GM19468 (cell line): ENCODE data around the gene SLC9A3.
"Not testable (repeated sequence)": the region's sequence is repeated elsewhere in the genome, so short reads cannot be mapped to it uniquely, and the experiment has no call there.

Source experiments
- ATAC-seq: cut with Tn5 transposase; IDR thresholded peaks from one replicate; pipeline ENCODE4 v1.9.1; 2021; ENCODE audit warnings: mild to moderate bottlenecking, moderate library complexity, moderate number of reproducible peaks; ENCODE audit not compliant: unreplicated experiment; ENCODE audit errors: extremely low read depth

SLC9A3 gene

DNA sequence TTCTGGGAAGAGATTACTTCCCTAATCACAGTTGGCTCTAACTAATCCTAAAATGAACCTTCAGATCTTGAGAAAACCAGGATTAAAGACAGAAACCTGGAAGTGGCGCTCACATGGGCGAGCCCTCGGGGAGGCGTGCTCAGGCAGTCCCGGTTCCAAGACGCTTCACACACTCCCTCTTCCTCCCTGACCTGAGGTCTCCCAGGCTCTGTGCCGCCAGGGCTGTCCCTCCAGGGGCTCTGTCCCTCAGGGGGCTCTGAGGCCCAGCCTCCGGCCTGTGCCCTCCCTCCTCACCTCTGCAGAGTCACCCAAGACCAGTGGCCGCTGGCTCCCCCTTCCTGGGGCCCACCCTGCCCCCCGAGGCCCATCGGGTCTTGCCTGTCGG, 10.2 kb downstream of the SLC9A3 start:
- no peak for ATAC-seq

DNA sequence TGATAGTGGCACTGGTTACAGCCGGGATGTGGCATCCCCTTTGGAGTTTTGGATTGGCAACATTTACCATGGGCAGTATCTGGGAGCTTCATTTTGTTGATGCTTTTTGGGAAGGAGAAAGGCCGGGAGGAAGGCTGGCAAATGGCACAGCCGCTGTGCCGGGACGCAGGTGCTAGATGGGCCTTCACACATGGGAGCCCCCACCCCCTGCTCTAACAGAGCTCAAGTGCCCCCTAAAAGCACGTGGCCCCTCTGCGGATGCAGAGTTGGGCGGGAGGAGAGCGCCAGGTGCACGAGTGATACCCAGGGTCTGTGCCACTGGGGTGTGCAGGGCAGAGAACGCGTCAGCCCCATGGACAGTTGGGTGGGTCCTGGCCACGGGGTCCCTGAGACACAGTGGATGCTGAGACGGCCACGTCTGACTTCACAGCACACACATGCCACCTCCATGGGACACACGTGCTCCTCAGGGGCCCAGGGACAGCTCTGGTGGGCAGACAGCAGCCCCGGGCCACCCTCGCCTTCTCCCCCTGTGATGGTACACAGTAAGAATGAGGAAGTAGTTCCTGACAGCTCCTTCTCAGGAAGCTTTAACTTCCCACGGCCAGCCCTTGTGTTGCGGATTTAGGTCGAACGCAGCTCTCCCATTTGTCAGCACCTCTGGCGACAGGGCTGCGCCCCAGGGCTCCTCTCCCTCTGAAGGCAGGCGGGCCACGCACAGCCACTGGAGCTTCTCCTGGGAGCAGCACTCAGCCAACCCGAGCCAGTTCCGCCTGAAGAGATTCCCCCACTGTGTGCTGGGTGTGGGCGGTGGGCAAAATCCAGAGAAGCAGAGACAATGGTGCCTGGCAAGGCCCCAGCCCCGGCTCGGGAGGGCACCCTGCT, 10.8 kb downstream of the SLC9A3 start:
- ATAC-seq, result no peak

DNA sequence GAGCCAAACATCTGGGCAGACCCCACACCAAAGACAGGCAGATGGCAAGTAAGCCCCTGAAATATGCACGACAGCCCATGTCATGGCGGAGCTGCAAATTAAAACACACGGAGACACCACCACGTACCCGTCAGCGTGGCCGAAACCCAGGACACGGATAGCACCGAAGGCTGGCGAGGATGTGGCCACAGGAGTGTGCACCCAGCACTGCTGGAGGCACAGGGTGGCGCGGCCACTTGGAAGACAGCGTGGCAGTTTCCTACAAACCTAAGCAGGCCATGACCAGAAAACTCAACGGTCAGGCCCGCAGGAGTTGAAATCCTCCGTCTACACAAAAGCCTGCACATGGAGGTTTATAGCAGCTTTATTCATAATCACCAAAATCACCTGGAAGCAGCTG, 12.8 kb downstream of the SLC9A3 start:
- no peak for ATAC-seq

DNA sequence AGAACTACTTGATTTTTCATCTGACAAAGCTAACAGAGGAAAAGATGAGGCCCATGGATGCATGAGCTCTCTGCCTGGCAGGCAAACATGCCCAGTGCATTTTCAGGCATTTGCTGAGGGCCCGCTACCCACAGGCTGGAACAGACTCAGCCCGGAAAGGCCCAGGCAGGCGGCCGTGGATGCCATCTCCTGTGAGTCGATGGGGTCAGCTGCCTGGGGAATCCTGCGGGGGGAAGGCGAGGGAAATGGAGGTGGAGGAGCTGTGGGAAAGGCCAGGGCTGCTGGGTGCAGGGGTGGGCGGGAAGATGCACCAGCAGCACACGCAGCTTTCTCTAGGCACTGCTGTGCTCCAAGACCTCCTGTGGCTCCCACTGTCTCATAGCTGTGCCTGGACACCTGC, 13.7 kb downstream of the SLC9A3 start:
- no peak for ATAC-seq

DNA sequence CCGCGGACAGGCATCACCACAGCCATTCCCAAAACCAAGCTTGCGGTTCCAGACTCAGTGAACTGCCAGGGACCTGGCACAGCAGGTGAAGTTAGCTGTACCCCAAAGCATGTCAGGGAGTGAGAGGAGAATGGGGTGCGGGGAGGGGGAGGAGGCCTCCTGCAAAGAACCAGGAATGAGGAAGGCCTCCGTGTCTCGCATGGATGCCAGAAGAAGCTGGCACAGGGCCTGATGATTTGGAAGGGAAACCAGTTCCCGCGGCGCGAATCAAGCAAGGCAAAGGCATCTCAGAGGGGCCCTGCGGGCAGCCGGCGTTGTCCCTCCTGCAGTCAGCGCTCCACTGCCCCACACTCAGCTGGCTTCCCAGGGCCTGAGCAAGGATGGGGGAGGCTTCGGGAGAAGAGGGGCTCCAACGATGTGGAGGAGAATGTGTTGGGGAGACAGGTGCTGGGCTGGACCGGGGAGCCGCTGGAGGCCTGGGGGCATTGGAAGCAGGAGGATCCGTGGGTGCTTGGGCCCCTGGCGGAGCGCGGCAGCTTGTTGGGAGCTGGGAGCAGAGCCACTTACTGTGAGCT, 14.6 kb downstream of the SLC9A3 start:
- ATAC-seq, result no peak

DNA sequence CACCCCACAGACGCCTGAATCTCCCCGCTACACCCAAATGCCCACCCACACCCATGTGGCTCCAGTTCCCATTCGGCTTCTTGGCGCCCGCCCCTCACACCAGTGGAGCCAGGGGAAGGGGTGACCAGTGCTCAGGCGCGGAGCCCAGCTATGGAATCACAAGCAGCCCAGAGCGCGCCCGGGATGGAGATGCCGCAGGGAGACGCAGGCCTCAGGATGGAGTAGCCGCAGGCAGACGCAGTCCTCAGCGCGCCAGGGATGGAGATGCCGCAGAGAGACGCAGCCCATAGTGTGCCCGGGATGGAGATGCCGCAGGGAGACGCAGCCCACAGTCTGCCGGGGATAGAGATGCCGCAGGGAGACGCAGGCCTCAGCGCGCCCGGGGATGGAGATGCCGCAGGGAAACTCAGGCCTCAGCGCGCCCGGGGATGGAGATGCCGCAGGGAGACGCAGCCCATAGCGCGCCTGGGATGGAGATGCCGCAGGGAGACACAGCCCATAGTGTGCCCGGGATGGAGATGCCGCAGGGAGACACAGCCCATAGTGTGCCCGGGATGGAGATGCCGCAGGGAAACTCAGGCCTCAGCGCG, 16.2 kb downstream of the SLC9A3 start:
- ATAC-seq, result not testable (repeated sequence)

DNA sequence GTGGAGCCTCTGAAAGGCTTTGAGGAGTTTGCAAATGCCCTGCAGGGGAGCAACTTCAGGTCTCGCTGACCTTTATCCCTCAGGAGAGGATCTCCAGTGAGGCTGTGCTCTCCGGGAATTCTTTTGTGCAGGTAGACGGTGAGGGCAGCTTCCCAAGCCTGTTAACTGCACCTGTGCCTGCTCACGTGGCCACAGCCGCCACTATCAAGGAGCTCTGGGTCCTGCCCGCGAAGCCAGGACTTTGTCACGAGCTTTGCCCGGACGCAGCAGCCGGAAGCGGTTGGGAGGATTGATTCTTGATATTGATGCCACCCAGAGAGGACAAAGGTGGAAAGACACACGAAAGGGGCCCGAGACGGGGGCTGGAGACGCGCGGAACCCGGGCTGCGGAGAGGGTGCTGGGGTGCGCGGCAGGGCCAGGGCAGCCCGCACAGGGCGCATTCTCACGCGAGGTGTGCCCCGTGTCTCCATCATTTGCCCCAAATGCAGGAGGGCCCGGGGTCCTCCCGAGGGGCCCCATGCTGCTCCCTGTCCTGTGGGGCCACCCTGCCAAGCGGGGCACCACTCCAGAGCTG, 18.2 kb downstream of the SLC9A3 start:
- ATAC-seq, result no peak

DNA sequence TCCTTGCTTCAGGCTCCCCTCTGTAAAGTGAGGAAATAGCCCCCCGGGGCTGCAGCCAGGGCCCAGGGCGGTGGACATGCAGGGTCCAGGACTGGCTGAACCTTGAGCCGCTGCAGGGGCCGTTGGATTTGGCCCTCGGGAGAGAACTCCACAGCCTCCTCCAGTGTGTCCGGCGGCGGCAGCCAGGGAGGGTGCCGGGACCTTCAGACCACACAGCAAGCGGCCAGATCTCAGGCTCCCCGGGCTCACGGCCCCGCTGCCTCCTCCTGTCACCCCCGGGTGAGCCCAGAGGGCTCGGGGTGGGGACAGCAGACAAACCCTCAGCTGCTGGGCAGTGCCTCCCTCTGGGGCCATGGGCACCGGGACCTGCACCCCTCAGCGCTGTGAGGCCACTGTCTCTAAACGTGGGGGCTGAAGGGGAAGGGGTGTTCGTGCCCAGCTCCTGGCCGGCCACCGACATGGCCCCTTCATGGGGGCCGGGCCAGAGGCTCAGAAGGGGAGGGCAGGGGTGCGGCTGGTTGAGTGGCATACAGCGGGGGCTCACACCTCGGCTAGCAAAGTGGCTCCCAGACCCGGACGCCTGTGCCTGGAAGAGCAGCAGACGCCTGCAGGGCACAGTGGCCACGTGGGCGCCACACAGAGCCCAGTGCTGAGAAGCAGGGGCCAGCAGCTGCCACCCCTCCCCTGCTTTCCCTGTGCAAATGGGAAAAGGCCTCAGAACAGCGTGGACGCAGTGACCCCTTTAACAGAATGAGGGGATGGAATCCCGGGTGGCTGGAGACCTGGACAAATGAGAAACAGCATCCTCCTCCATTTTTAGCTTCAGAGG, 19.7 kb downstream of the SLC9A3 start:
- no peak for ATAC-seq

DNA sequence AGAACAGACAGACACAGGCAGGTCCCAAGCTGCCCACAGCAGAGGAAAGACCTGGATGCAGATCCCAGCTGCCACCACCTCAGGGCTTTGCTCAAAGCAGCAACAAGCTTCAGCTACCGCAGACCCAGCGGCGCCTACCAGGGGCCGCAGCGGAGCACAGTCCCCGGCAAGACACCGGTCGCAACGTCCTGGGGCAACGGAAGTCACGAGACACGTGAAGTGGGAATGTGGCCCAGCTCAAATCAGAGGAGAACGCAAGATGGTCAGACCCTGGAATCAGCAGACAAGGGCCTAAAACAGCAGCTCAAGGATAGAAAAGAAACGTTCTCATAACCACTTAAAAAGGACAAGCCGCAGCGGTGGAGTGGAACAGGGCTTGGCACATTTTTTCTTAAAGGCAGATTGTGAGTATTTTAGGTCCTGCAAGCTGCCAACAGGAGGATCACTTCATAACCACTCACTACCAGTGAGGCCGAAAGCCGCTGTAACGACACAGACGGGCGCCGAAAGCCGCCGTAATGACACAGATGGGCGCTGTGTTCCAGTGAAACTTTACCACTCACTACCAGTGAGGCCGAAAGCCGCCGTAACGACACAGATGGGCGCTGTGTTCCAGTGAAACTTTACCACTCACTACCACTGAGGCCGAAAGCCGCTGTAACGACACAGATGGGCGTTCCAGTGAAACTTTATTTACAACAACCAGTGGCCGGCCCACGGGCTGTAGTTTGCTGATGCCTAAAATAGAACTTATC, 21.7 kb downstream of the SLC9A3 start:
- no peak for ATAC-seq

DNA sequence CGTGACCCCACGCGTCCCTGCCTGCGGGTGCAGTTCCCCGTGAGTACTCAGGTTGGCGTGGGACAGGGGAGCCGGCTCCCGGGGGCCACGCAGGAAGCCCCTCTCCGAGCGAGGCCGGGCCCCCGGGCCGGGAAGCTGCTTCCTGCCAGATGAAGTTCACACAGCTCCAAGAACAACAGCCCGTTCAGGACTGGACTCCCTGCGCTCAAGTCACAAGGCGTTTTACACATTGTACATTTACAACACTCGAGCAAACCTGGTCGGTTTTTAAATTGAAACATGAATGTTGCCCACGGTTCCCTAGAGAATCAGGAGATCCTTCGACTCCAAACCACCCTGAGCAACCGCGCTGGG, 22.4 kb downstream of the SLC9A3 start:
- ATAC-seq, result no peak

DNA sequence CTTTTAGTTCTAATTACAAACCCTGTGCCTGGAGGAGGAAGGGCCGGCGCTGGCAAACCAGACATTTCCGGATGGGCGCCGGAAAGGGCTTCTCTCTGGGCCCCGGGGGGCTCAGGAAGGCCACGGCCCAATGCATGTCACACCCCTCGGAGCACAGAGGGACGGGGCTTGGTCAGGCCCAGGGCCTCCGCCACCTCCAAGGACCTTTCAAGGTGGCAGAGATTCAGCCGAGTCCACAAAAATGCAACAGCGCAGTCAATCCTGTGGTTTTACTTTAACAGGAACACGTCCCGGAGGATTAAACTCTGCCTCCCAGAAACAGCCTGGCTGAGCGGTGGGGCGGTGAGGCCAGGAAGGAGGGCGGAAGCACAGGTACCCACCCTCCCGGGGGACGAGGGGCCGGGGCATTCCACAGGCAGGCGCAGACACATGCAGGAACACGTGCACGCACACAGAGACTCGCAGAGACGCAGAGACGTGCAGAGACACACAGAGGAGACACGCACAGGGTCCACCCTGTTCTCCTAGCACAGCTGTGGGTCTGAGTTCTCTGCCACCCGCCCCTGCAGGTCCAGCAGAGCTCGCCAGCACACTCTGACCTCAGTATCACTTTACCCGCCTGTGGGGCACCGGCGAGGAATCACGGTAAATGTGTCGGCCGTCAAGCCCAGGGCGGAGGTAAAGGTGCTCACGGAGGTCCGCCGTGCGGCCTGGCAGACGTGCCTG, 23.0 kb downstream of the SLC9A3 start:
- ATAC-seq, result no peak

DNA sequence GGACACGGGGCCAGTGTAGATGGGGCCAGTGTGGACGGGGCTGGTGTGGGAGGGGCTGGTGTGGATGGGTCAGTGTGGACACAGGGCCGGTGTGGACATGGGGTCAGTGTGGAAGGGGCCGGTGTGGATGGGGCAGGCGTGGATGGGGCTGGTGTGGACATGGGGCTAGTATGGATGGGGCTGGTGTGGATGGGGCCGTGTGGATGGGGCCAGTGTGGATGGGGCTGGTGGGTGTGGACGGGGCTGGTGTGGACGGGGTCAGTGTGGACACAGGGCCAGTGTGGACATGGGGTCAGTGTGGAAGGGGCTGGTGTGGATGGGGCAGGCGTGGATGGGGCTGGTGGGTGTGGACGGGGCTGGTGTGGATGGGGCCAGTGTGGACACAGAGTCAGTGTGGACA, 23.8 kb downstream of the SLC9A3 start:
- ATAC-seq, result no peak

DNA sequence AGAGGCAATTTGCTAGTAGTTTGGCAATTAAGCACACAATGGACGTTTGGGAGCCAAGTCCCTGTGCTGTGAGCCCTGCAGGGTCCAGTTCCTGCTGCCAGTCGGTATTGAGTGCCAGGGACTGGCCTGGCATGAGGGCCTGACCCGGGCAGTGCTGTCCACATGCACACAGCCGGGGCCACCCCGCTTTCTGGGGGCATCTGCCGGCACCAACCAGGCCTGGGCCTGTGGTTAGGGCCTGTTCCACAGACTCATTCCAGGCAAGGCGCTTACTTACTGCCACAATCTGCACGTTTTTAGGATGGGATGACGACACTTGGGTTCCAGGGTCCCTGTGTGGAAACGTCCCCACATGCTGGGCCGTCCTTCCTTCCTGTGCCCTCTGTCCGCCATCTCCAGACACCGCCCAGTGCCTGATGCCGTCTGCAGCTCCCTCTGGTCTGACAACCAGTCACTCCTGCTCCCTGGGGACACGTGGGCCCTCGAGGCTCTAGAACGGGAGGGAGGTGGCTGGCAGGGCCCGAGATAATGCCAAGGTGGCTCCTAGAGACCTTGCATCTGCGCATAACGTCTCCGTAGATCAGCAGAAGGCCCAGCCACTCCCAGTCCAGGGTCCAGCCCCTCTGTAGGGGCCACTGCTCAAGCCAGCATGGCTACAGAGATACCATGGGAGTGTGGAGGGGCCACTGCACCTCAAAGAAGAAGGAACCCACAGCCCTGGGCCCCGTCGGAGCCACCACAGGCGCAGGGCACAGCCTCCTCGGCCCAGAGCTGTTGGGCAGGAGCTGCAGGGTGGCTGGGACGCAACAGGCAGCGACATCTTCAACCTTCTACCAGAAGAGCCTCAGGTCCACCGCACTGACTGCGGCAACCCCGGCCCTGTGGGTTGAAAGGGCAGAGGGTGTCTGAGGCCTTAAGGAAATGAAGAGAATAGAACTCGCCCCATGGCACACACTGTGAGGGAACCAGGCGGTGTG, 24.7 kb downstream of the SLC9A3 start:
- ATAC-seq, result no peak

DNA sequence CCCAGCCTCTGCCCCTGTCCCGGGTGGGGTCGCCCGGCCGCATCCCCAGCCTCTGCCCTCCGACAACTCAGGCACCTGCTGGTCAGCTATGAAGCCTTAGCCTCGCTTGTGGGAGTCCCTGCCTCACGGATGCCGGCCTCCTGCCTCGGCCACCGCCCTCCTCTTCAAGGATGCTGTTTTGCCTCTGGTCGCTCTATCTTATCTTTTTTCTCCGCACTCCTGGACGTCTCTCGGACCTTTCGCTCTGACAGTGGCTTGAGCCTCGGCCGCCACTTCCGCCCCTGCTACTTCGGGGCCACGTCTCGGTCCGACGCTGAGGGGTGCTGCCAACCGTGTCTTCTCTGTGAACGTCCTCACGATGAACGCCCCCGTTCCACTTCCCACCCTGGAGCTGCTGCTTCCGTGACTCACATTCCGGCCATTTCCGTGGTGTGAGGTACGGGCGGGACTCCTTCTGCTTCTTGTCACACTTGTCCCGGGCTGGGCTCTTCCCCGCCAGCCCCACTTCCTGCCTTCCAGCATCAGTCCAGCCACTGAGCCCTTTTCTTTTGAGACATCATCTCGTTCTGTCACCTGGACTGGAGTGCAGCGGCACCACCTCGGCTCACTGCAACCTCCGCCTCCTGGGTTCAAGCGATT, 26.3 kb downstream of the SLC9A3 start:
- ATAC-seq, result no peak

DNA sequence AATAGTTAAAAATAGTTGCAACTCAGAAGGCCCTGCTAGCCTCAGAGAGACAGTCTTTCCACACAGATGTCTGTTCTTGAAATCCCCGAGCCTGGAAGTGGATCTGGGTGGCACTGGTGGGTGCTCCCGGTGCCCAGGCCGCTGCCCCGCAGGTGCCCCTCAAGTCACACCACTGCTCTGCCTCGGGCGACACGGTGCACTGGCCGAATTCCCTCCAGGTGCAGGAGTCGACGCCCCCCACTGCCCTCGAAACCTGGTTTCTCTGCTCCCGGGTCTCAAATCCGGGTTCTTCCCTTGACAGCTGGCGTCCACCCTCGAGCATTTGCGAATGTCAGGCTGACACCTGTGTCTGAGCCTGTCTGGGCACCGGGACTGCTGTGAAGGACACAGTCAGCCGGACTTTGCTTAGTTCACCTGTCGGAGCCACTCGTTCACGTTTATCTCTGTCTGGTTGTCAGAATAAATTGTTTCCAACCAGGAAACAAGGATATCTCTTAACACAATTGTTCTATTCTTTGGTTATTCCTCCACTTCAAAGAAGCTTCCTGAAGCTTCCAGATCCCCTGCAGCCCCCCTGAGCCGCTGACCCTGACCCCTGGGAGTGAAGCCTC, 27.1 kb downstream of the SLC9A3 start:
- no peak for ATAC-seq

DNA sequence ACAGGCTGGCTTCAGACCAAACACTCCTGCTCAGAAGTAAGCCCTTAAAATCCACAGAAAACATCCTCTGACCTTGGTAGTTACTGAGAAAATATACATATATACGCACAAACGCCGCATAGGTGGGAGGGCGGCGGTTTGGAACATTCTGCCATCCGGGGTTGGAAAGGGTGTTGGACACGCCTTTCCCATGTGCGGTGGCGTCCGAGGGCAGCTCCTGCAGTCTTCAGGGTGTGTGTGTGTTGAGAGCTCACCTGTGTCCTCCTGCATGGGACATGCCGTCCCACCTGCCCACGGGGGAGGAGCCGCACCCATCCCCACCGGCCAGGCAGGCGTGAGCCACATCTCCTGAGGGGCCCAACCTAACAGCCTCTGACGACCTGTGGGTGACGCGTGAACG, 28.2 kb downstream of the SLC9A3 start:
- no peak for ATAC-seq

DNA sequence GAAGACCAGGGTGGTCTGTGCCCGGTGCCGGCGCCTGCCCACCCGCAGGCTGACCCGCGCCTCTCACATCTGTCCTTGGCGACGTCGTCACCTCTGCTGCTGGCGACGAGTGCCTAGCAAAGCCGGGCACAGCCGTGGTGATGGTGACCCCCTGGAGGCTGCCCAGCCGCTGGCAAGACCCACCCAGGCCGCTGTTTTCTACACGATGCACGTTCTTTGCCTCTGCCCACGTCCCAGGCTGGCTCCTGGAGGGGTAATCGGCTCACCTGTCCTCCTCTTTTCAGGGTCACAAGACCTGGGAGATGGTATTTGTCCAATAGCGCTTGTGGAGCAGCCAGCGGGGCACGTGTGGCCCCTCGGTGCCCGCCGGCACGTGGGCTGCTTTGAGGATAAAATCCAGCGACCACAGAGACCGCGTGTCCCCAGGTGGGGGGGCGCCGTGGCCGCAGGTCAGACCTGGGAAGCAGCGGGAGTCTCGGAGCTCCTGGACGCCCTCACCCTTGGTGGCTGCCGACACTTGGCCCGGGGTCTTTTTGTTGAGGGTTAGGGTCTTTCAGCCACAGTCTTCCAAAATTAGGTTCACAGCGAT, 29.5 kb downstream of the SLC9A3 start:
- ATAC-seq, result no peak
